SU-DHL-6 (cell line): ENCODE data around the gene DUSP9.

Source experiments
- CTCF ChIP-seq: fragments of 200-600 bp; sonication (generic); IDR thresholded peaks from one replicate; pipeline ENCODE4 v1.5.1; 2017; ENCODE audit warnings: antibody characterized with exemption, mild to moderate bottlenecking, low read length, moderate library complexity; ENCODE audit not compliant: insufficient read depth, poor library complexity, severe bottlenecking
- EZH2phosphoT487 ChIP-seq: fragments of 200-600 bp; sonication (generic), shearing (Covaris generic); conservative IDR thresholded peaks from 2 replicates; pipeline ENCODE4 v1.6.1; 2018; ENCODE audit warnings: mild to moderate bottlenecking, antibody characterized with exemption, low read length, moderate library complexity, mixed read lengths

- TF ChIP-seq EZH2phosphoT487 (no peak), CTCF (no peak)
Observed at GRCh38 chrX:153633607-153634180, 13.3 kb upstream of the DUSP9 start.
